Mesodermal cell (in vitro differentiated cells): ENCODE data around the gene MACIR. TPM values are rescaled to one million over a fixed set of nuclear protein-coding genes. Genes with fewer than 3 reads are reported as not detected.
A peak's percentile ranks its signal among the peaks of the same experiment; 100 is the strongest.
"Not testable (repeated sequence)": the region's sequence is repeated elsewhere in the genome, so short reads cannot be mapped to it uniquely, and the experiment has no call there.

Experiments
- H3K27ac ChIP-seq: 2 replicates; pipeline ENCODE4 v1.7.0; 2013; ENCODE audit warnings: mild to moderate bottlenecking, low read depth, low read length, moderate library complexity; ENCODE audit not compliant: severe bottlenecking
- H3K36me3 ChIP-seq: 2 replicates; pipeline ENCODE4 v1.7.1; 2013; ENCODE audit warnings: mild to moderate bottlenecking, low read length, moderate library complexity; ENCODE audit not compliant: control insufficient read depth, insufficient read depth
- H3K4me1 ChIP-seq: one replicate; pipeline ENCODE4 v1.7.1; 2013; ENCODE audit warnings: mild to moderate bottlenecking, low read length; ENCODE audit not compliant: insufficient read depth, control insufficient read depth, poor library complexity, severe bottlenecking
- H3K4me3 ChIP-seq: 2 replicates; pipeline ENCODE4 v1.7.0; 2013; ENCODE audit warnings: low read length, control low read depth, mild to moderate bottlenecking; ENCODE audit not compliant: insufficient read depth, poor library complexity, severe bottlenecking; ENCODE audit errors: extremely low read depth
- H3K9me3 ChIP-seq: 2 replicates; pipeline ENCODE4 v1.7.1; 2013; ENCODE audit warnings: mild to moderate bottlenecking, low read length, moderate library complexity; ENCODE audit not compliant: control insufficient read depth
- WGBS, 2 experiments: methylation state at CpG; one replicate each; pipeline ENCODE4 v1.1.5; 2013; ENCODE audit warnings: missing lambda C conversion rate in 2 of 2; ENCODE audit not compliant: insufficient coverage in 2 of 2; 5-methylcytosine and 5-hydroxymethylcytosine counted together
- polyA plus RNA-seq, 2 experiments: library from polyadenylated mRNA; stranded (reverse); fragments of 50-300 nt; gene quantifications; one replicate each; pipeline ENCODE4 v1.2.3, GENCODE V29; 2013

MACIR gene
- 13.2 TPM for polyA plus RNA-seq (2013, experiment 1 of 2)
- polyA plus RNA-seq (2013, experiment 2 of 2), result 11.2 TPM

- Histone ChIP-seq H3K4me3 (peak within 1 kb of the TSS; percentile 84), H3K36me3 (no peaks in the 10 kb centered on the region), H3K4me1 (peaks cover 8% of the 10 kb centered on the region), H3K27ac (peak within 1 kb of the TSS; percentile 62), H3K9me3 (no peaks in the 10 kb centered on the region)
- 0% methylated on average over 14 to 16 of the region's 45 CpGs for WGBS, 2 experiments
These were observed at the start of gene MACIR for GRCh38 chr5:103258368-103258956. Gene MACIR, plus strand, starts transcription at chr5:103258763. Its CDS starts 17,157 bp downstream, at chr5:103275920.

GRCh38 chr5:103209065-103209464 lies 49.5 kb upstream of the MACIR start:
- no peak overlapping the region for H3K27ac ChIP-seq
- H3K9me3 ChIP-seq, result no peaks in the 10 kb centered on the region
- H3K36me3 ChIP-seq, result peaks cover 3% of the 10 kb centered on the region
- H3K4me1 ChIP-seq, result no peaks in the 10 kb centered on the region
- no peak overlapping the region for H3K4me3 ChIP-seq

- no peak overlapping the region for H3K4me3 ChIP-seq
- H3K27ac ChIP-seq, result no peak overlapping the region
- H3K4me1 ChIP-seq, result peaks cover under 1% of the 10 kb centered on the region
- peaks cover 3% of the 10 kb centered on the region for H3K36me3 ChIP-seq
- H3K9me3 ChIP-seq, result no peaks in the 10 kb centered on the region
- no CpG with 5 or more reads among the region's 2 CpGs for WGBS, 2 experiments
These were observed 47.6 kb upstream of the MACIR start for GRCh38 chr5:103210952-103211351.

GRCh38 chr5:103211576-103212561 lies 46.7 kb upstream of the MACIR start:
- Histone ChIP-seq H3K9me3 (no peaks in the 10 kb centered on the region), H3K4me1 (peaks cover 3% of the 10 kb centered on the region), H3K4me3 (no peak overlapping the region), H3K36me3 (no peaks in the 10 kb centered on the region), H3K27ac (no peak overlapping the region)
- 100% methylated on average over 1 of the region's 2 CpGs for WGBS, 2 experiments

GRCh38 chr5:103216137-103216536 lies 42.4 kb upstream of the MACIR start:
- no peak overlapping the region for H3K27ac ChIP-seq
- 40 to 80% methylated on average over 1 of the region's 2 CpGs for WGBS, 2 experiments
- H3K36me3 ChIP-seq, result no peaks in the 10 kb centered on the region
- peaks cover 3% of the 10 kb centered on the region for H3K4me1 ChIP-seq
- H3K4me3 ChIP-seq, result no peak overlapping the region
- H3K9me3 ChIP-seq, result no peaks in the 10 kb centered on the region

GRCh38 chr5:103216697-103217096 lies 41.9 kb upstream of the MACIR start:
- H3K9me3 ChIP-seq, result no peaks in the 10 kb centered on the region
- no peak overlapping the region for H3K4me3 ChIP-seq
- peaks cover 3% of the 10 kb centered on the region for H3K4me1 ChIP-seq
- WGBS, 2 experiments, result no CpG with 5 or more reads among the region's 2 CpGs
- no peaks in the 10 kb centered on the region for H3K36me3 ChIP-seq
- no peak overlapping the region for H3K27ac ChIP-seq

GRCh38 chr5:103217101-103217500 lies 41.5 kb upstream of the MACIR start:
- Histone ChIP-seq H3K4me3 (no peak overlapping the region), H3K4me1 (peaks cover 3% of the 10 kb centered on the region), H3K27ac (no peak overlapping the region), H3K9me3 (no peaks in the 10 kb centered on the region), H3K36me3 (no peaks in the 10 kb centered on the region)

- no peak overlapping the region for H3K4me3 ChIP-seq
- H3K4me1 ChIP-seq, result peaks cover 3% of the 10 kb centered on the region
- H3K36me3 ChIP-seq, result no peaks in the 10 kb centered on the region
- 100% methylated on average over 2 of the region's 5 CpGs; no CpG with 5 or more reads in 1 of the 2 experiments for WGBS, 2 experiments
- no peaks in the 10 kb centered on the region for H3K9me3 ChIP-seq
- H3K27ac ChIP-seq, result no peak overlapping the region
These were observed 40.4 kb upstream of the MACIR start for GRCh38 chr5:103218164-103218563.

- H3K4me1 ChIP-seq, H3K27ac ChIP-seq, H3K4me3 ChIP-seq, H3K9me3 ChIP-seq, H3K36me3 ChIP-seq: not testable (repeated sequence)
- 100% methylated on average over 1 of the region's 2 CpGs; no CpG with 5 or more reads in 1 of the 2 experiments for WGBS, 2 experiments
These were observed 39.5 kb upstream of the MACIR start for GRCh38 chr5:103219074-103219473.

- no peak overlapping the region for H3K4me3 ChIP-seq
- H3K9me3 ChIP-seq, result no peaks in the 10 kb centered on the region
- 90 to 96% methylated on average over 16 to 21 of the region's 28 CpGs for WGBS, 2 experiments
- no peak overlapping the region for H3K27ac ChIP-seq
- H3K4me1 ChIP-seq, result no peaks in the 10 kb centered on the region
- H3K36me3 ChIP-seq, result no peaks in the 10 kb centered on the region
These were observed 35.3 kb upstream of the MACIR start for GRCh38 chr5:103223031-103223955.
